Natural killer cell (primary cell): ENCODE data around the gene ECM2. TPM values are rescaled to one million over a fixed set of nuclear protein-coding genes. Genes with fewer than 3 reads are reported as not detected.

Experiments used
- ATAC-seq, 3 donors: fragments of 150-1000 bp in 2 of 3; fragments of 200-7000 bp in 1 of 3; cut with Tn5 transposase; 1 replicate in 1 of 3; 2 replicates in 2 of 3; pipeline ENCODE4 v1.10.0; 2021; ENCODE audit warnings: mild to moderate bottlenecking in 2 of 3, moderate library complexity in 2 of 3
- DNase-seq, 2 donors: peaks; one replicate each; pipeline versions ENCODE4 v3.0.0 to v3.0.0-alpha.2; 2013 to 2021; ENCODE audit warnings: mixed read lengths in 1 of 2
- H3K27ac ChIP-seq: one replicate; pipeline ENCODE4 v1.5.1; 2013; ENCODE audit warnings: mild to moderate bottlenecking, low read length
- H3K27me3 ChIP-seq: one replicate; pipeline ENCODE4 v1.6.1; 2013; ENCODE audit warnings: low read length; ENCODE audit not compliant: control insufficient read depth, insufficient read depth
- H3K36me3 ChIP-seq: one replicate; pipeline ENCODE4 v1.6.1; 2013; ENCODE audit warnings: low read length; ENCODE audit not compliant: control insufficient read depth, insufficient read depth
- H3K4me1 ChIP-seq: one replicate; pipeline ENCODE4 v1.6.1; 2013; ENCODE audit warnings: low read length; ENCODE audit not compliant: control insufficient read depth, insufficient read depth
- H3K4me3 ChIP-seq: one replicate; pipeline ENCODE4 v1.5.1; 2013; ENCODE audit warnings: low read length
- H3K9me3 ChIP-seq: one replicate; pipeline ENCODE4 v1.6.1; 2013; ENCODE audit warnings: low read length; ENCODE audit not compliant: control insufficient read depth, insufficient read depth
- H3K27ac Mint-ChIP-seq, 2 donors: one replicate each; pipeline ENCODE4 v1.8.0; 2022; ENCODE audit warnings: mild to moderate bottlenecking in 2 of 2, mixed read lengths in 2 of 2, moderate library complexity in 1 of 2
- H3K27me3 Mint-ChIP-seq, 2 donors: one replicate each; pipeline ENCODE4 v1.8.0; 2022; ENCODE audit warnings: low read depth in 2 of 2, mixed read lengths in 2 of 2
- H3K36me3 Mint-ChIP-seq: one replicate; pipeline ENCODE4 v1.8.0; 2022; ENCODE audit warnings: mixed read lengths
- H3K4me1 Mint-ChIP-seq, 2 donors: one replicate each; pipeline ENCODE4 v1.8.0; 2022; ENCODE audit warnings: mixed read lengths in 2 of 2
- H3K4me3 Mint-ChIP-seq: one replicate; pipeline ENCODE4 v1.8.0; 2022; ENCODE audit warnings: mild to moderate bottlenecking, moderate library complexity, mixed read lengths
- H3K9me3 Mint-ChIP-seq, 2 donors: one replicate each; pipeline ENCODE4 v1.8.0; 2022; ENCODE audit warnings: mixed read lengths in 2 of 2
- CTCF ChIP-seq: fragments of 200-600 bp; IDR thresholded peaks from one replicate; pipeline ENCODE4 v1.8.0; 2022; ENCODE audit warnings: antibody characterized with exemption
- WGBS: methylation state at CpG from one replicate; pipeline ENCODE4 v1.1.7; 2013; ENCODE audit warnings: missing lambda C conversion rate; ENCODE audit not compliant: insufficient coverage; 5-methylcytosine and 5-hydroxymethylcytosine counted together
- intact Hi-C: fragments of 100-400 bp; cut with micrococcal nuclease; formaldehyde crosslinking; loops from one replicate; pipeline ENCODE4 v1.14.2; 2022
- total RNA-seq, 4 donors: library from RNA; stranded (reverse); fragments of 120-200 nt in 1 of 4; gene quantifications; one replicate each; pipeline versions ENCODE4 v1.2.3 to v1.2.4, GENCODE V29; 2013 to 2022

ECM2 gene
- total RNA-seq, 3 donors from 2014 or later (not counting 1 experiment from before 2014, with no cell fraction given) = not detected

- Histone ChIP-seq H3K27ac (no peak overlapping the region), H3K27me3 (no peaks in the 10 kb centered on the region), H3K9me3 (no peaks in the 10 kb centered on the region), H3K36me3 (no peaks in the 10 kb centered on the region), H3K4me3 (no peak overlapping the region), H3K4me1 (no peaks in the 10 kb centered on the region)
- Mint-ChIP-seq H3K27me3 (no peaks in the 10 kb centered on the region), H3K9me3 (no peaks in the 10 kb centered on the region), H3K27ac (no peak overlapping the region), H3K4me3 (no peak overlapping the region), H3K4me1 (no peaks in the 10 kb centered on the region), H3K36me3 (no peaks in the 10 kb centered on the region)
- TF ChIP-seq CTCF = no peak
- no peak for DNase-seq
- ATAC-seq = no peak
- WGBS = 95% methylated on average over 3 of the region's 3 CpGs
- intact Hi-C loops = no loop called here
These were observed 29.5 kb downstream of the ECM2 start for GRCh38 chr9:92506184-92506857.

GRCh38 chr9:92504881-92505280 is 30.9 kb downstream of the ECM2 start:
- 100% methylated on average over 2 of the region's 2 CpGs for WGBS
- intact Hi-C loops = no loop called here

GRCh38 chr9:92503156-92503555 is 32.6 kb downstream of the ECM2 start:
- H3K27me3 Mint-ChIP-seq = no peaks in the 10 kb centered on the region
- intact Hi-C loops = no loop called here
- no peaks in the 10 kb centered on the region for H3K4me1 Mint-ChIP-seq
- no peak for TF ChIP-seq CTCF
- Histone ChIP-seq H3K9me3 (no peaks in the 10 kb centered on the region), H3K4me1 (no peaks in the 10 kb centered on the region), H3K27ac (no peak overlapping the region), H3K36me3 (no peaks in the 10 kb centered on the region), H3K4me3 (no peak overlapping the region), H3K27me3 (no peaks in the 10 kb centered on the region)
- 85% methylated on average over 2 of the region's 2 CpGs for WGBS
- no peak overlapping the region for H3K4me3 Mint-ChIP-seq
- no peaks in the 10 kb centered on the region for H3K9me3 Mint-ChIP-seq
- no peak for DNase-seq
- H3K27ac Mint-ChIP-seq = no peak overlapping the region
- ATAC-seq = no peak
- H3K36me3 Mint-ChIP-seq = no peaks in the 10 kb centered on the region

More at GRCh38 chr9:92504881-92505280, 30.9 kb downstream of the ECM2 start:
- Mint-ChIP-seq H3K4me1 (no peaks in the 10 kb centered on the region), H3K27me3 (no peaks in the 10 kb centered on the region), H3K36me3 (no peaks in the 10 kb centered on the region), H3K27ac (no peak overlapping the region), H3K4me3 (no peak overlapping the region), H3K9me3 (no peaks in the 10 kb centered on the region)
- Histone ChIP-seq H3K4me1 (no peaks in the 10 kb centered on the region), H3K27me3 (no peaks in the 10 kb centered on the region), H3K4me3 (no peak overlapping the region), H3K9me3 (no peaks in the 10 kb centered on the region), H3K36me3 (no peaks in the 10 kb centered on the region), H3K27ac (no peak overlapping the region)
- no peak for DNase-seq
- TF ChIP-seq CTCF = no peak
- ATAC-seq = no peak
